ENCODE measurements around the gene SPACA9.

Gene SPACA9

GRCh38 chr9:132898051-132898450 lies 19.4 kb downstream of the SPACA9 start:
- DNase-seq (ENCODE audit: low read depth), result no peak
- no peak overlapping the region for H3K4me3 ChIP-seq (ENCODE audit: low read depth, low read length)
- TF ChIP-seq, protein P1, sequence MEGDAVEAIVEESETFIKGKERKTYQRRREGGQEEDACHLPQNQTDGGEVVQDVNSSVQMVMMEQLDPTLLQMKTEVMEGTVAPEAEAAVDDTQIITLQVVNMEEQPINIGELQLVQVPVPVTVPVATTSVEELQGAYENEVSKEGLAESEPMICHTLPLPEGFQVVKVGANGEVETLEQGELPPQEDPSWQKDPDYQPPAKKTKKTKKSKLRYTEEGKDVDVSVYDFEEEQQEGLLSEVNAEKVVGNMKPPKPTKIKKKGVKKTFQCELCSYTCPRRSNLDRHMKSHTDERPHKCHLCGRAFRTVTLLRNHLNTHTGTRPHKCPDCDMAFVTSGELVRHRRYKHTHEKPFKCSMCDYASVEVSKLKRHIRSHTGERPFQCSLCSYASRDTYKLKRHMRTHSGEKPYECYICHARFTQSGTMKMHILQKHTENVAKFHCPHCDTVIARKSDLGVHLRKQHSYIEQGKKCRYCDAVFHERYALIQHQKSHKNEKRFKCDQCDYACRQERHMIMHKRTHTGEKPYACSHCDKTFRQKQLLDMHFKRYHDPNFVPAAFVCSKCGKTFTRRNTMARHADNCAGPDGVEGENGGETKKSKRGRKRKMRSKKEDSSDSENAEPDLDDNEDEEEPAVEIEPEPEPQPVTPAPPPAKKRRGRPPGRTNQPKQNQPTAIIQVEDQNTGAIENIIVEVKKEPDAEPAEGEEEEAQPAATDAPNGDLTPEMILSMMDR (IDR thresholded peaks at IDR 0.05; ENCODE audit: low read depth, low read length, missing control alignments), result no peak
- in situ Hi-C loops (cut with HindIII; ENCODE audit: low sequenced_read_pairs), result no loop called here

- DNase-seq (ENCODE audit: low read depth), result peak; percentile 75
- no peak overlapping the region for H3K4me3 ChIP-seq (ENCODE audit: low read depth, low read length)
- in situ Hi-C loops (cut with HindIII; ENCODE audit: low sequenced_read_pairs), result no loop called here
- TF ChIP-seq, protein P1 (IDR thresholded peaks at IDR 0.05; ENCODE audit: low read depth, low read length, missing control alignments), result peak; percentile 91
Observed at GRCh38 chr9:132901858-132902831, 23.4 kb downstream of the SPACA9 start.

- DNase-seq (ENCODE audit: low read depth), result no peak
- H3K4me3 ChIP-seq (ENCODE audit: low read depth, low read length), result no peak overlapping the region
- in situ Hi-C loops (cut with HindIII; ENCODE audit: low sequenced_read_pairs), result no loop called here
- TF ChIP-seq, protein P1 (IDR thresholded peaks at IDR 0.05; ENCODE audit: low read depth, low read length, missing control alignments), result no peak
Observed at GRCh38 chr9:132903574-132904492, 25.1 kb downstream of the SPACA9 start.

- no peak for DNase-seq (ENCODE audit: low read depth)
- H3K4me3 ChIP-seq (ENCODE audit: low read depth, low read length), result no peak overlapping the region
- in situ Hi-C loops (cut with HindIII; ENCODE audit: low sequenced_read_pairs), result no loop called here
- TF ChIP-seq, protein P1 (IDR thresholded peaks at IDR 0.05; ENCODE audit: low read depth, low read length, missing control alignments), result no peak
Observed at GRCh38 chr9:132905726-132906125, 27.0 kb downstream of the SPACA9 start.

GRCh38 chr9:132908635-132909034 lies 29.9 kb downstream of the SPACA9 start:
- in situ Hi-C loops (cut with HindIII; ENCODE audit: low sequenced_read_pairs), result no loop called here
- no peak for DNase-seq (ENCODE audit: low read depth)
- no peak overlapping the region for H3K4me3 ChIP-seq (ENCODE audit: low read depth, low read length)
- TF ChIP-seq, protein P1 (IDR thresholded peaks at IDR 0.05; ENCODE audit: low read depth, low read length, missing control alignments), result no peak

DNA sequence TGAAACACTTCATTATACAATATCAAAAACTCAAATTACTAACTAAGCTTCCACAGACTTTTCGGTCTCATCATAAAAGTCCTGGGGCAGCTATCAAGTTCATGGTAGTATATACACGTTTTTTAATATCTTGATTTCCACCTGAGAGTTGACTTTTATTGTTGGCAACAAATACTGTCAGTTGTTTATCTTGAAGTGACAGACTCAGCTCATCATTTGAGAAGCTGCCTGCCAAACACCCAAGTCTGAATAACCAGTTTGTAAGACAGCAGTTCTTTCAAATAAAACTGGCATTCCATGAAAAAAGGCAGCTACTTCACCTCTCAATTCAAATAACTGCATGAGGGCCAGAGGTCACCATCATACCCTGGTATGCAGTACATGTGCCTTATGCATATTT lies 30.6 kb downstream of the SPACA9 start:
- TF ChIP-seq, protein P1 (IDR thresholded peaks at IDR 0.05; ENCODE audit: low read depth, low read length, missing control alignments), result no peak
- in situ Hi-C loops (cut with HindIII; ENCODE audit: low sequenced_read_pairs), result no loop called here
- DNase-seq (ENCODE audit: low read depth), result no peak
- no peak overlapping the region for H3K4me3 ChIP-seq (ENCODE audit: low read depth, low read length)
